ENCODE results near the gene CDHR5.
"Not testable (repeated sequence)": the region's sequence is repeated elsewhere in the genome, so short reads cannot be mapped to it uniquely, and the experiment has no call there.

CDHR5 gene

DNA sequence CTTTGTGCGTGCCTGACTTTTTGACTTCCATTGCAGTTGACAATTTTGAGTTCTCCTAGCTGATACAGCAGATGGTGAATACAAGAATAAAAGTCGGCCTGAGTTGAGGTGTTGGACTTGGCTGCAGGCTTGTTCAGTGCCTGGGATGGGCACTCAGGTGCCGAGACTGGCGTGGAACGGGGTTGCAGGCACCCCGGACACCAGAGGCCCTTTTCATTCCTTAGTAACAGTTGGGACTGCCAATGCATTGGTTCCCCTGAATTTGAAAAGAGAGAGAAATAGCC is 47.2 kb downstream of the CDHR5 start:
- H3K4me3 ChIP-seq (ENCODE audit: low read depth, low read length), result peak overlapping the region; percentile 92
- DNase-seq (ENCODE audit: low read depth), result no peak
- TF ChIP-seq, protein P1, sequence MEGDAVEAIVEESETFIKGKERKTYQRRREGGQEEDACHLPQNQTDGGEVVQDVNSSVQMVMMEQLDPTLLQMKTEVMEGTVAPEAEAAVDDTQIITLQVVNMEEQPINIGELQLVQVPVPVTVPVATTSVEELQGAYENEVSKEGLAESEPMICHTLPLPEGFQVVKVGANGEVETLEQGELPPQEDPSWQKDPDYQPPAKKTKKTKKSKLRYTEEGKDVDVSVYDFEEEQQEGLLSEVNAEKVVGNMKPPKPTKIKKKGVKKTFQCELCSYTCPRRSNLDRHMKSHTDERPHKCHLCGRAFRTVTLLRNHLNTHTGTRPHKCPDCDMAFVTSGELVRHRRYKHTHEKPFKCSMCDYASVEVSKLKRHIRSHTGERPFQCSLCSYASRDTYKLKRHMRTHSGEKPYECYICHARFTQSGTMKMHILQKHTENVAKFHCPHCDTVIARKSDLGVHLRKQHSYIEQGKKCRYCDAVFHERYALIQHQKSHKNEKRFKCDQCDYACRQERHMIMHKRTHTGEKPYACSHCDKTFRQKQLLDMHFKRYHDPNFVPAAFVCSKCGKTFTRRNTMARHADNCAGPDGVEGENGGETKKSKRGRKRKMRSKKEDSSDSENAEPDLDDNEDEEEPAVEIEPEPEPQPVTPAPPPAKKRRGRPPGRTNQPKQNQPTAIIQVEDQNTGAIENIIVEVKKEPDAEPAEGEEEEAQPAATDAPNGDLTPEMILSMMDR (IDR thresholded peaks at IDR 0.05; ENCODE audit: insufficient read depth, low read depth, low read length, missing control alignments), result no peak

DNA sequence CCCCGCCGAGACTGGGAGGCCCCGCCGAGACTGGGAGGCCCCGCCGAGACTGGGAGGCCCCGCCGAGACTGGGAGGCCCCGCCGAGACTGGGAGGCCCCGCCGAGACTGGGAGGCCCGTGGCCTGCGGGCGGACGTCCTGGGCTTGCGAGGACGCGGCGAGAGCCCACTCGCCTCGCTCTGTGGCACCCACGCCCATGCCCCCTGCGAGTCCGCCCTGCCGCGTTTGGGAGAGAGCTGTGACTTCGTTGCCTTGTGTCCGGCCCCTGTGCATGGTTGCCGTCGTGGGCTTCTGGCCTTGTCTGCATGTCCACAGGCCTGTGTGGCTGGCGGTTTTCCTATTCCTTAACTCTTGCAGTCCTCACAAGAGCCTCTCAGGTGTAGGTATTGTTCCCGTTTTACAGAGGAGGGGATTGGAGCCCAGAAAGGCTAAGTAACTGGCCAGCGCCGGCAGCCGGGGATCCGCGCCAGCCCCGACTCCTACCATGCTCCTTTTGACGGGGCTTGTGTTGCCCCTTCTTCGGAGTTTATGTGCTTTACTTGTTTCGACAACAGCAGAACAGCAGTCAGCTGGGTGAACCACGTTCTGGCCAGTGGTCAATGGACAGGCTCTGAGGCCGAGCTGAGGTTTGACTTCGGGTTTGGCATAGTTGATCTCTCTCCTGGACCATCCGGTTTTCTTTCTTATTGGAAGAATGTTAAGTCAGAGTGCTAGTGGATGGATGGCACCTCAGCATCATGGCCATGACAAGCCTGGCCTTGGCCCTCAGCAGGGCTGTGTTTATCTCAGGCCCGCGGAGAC is 47.7 kb downstream of the CDHR5 start:
- peak overlapping the region; percentile 92 for H3K4me3 ChIP-seq (ENCODE audit: low read depth, low read length)
- TF ChIP-seq, protein P1 (IDR thresholded peaks at IDR 0.05; ENCODE audit: insufficient read depth, low read depth, low read length, missing control alignments), result no peak
- DNase-seq (ENCODE audit: low read depth), result no peak

DNA sequence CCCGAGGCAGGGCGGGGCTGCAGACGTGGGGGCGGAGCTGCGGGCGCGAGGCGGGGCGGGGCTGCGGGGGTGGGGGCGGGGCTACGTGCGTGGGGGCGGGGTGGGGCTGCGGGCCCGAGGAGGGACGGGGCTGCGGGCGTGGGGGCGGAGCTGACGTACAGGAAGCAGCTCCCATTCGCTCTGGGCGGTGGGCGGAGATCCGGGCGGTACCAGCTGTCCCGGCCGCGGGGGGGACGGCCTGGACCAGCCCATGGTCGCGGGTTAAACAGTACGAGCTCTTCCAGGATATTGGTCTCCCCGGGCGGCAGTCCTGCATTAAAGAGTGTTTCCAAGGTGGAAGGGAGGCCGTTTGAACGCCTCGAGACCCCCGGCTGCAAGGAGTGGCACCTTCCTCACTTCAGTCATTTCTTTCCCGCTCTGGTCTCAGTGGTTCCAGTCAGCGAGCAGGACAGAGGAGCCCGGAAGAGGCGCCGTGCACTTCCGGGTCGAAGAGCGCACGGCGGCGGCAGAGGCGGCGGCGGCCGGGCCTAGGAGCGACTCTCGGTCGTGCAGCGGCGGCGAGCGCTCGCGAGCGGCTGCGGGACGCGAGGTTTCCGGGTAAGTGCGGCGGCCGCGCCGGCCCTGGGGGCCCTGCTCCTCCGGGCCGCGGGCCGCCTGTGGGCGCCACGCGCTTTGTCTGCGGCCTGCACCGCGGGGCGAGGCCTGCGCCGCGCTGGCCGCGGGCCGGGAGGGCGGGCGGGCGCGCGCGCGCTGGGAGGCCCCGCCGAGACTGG is 48.6 kb downstream of the CDHR5 start, which contains the start of gene PHRF1:
Gene PHRF1 (plus strand): TSS at position 475 of the 773 bp plus-strand sequence. CDS start 5,043 bp downstream, outside the sequence.
- TF ChIP-seq, protein P1 (IDR thresholded peaks at IDR 0.05; ENCODE audit: insufficient read depth, low read depth, low read length, missing control alignments), result no peak
- peak; percentile 98 for DNase-seq (ENCODE audit: low read depth)
- peak within 1 kb of the TSS; percentile 92 for H3K4me3 ChIP-seq (ENCODE audit: low read depth, low read length)

DNA sequence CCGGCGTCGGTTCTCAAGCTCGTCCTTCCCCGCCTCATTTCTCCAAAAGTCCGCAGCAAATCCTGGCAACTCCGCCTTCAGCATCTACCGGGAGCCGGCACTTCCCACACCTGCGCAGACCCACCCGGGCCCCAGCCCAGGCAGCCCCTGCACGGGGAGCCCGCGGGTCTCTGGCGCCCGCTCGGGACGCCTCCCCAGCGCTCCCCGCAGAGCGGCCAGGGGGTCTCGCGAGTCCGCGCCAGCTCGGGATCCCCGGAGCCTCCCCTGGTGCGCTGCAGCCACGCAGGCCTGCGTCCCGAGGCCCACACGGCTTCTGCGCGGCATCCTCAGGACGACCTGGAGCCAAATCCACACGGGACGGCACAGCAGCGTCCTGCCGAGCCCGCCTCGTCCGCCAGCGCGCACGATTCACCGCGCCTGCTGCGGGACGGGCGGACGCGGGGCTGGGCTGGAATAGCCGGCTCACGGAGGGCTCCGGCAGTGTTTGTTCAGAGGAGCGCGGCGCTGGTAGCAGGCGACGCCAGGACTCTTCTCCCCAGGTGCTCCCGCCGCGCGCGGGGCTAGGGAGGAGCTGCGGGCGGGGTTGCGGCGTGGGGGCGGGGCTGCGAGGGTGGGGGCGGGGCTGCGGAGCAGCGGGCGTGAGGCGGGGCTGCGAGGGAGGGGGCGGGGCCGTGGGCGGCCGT is 49.3 kb downstream of the CDHR5 start:
- TF ChIP-seq, protein P1 (IDR thresholded peaks at IDR 0.05; ENCODE audit: insufficient read depth, low read depth, low read length, missing control alignments), result no peak
- DNase-seq (ENCODE audit: low read depth), result no peak
- H3K4me3 ChIP-seq (ENCODE audit: low read depth, low read length), result peak overlapping the region; percentile 67

DNA sequence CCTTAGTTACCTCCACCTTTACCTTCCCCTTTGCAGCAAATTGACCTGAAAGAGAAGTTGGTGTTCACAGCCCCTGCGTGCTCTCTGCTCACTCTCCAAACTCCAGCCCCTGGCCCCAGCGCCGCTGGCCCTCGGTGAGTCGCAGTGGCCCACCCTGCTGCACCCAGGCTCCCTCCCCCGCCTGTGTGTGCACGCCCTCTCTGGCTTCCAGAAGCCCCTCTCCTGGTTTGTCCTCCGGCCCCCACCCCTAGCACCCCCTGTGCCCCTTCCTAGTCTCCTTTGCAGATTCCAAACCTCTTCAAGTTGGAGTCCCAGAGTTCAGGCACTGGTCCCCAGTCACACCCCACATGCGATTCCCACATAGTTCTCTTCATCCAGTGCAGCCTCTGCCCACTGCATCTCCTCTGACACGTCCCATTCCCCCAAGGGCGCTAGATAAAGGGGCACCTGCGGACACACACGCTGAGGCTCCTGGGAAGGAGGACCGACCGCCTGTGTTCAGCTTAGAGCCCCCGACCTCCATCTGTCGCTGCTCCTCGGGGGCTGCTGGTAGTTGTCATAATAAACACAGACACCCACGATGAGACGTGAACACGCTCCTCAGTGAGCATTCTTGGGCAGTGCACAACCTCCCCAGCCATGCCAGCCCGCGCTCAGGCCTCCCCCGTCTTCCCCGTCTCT is 50.0 kb downstream of the CDHR5 start:
- TF ChIP-seq, protein P1 (IDR thresholded peaks at IDR 0.05; ENCODE audit: insufficient read depth, low read depth, low read length, missing control alignments), result no peak
- peak overlapping the region; percentile 67 for H3K4me3 ChIP-seq (ENCODE audit: low read depth, low read length)
- DNase-seq (ENCODE audit: low read depth), result no peak

DNA sequence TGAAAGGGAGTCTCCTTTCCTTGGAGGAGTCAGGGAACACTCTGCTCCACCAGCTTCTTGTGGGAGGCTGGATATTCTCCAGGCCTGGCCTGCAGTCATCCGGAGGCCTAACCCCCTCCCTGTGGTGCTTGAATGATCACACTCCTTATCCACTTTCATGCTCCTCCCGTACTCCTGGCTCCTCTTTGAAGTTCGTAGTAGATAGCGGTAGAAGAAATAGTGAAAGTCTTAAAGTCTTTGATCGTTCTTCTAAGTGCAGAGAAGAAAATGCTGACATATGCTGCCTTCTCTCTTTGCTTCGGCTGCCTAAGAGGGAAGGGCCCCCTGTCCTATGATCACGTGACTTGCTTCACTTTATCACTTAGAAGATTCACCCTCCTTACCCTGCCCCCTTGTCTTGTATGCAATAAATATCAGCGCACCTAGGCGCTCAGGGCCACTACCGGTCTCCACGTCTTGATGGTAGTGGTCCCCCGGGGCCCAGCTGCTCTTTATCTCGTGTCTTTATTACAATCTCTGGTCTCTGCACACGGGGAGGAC is 50.7 kb downstream of the CDHR5 start:
- not testable (repeated sequence) for DNase-seq (ENCODE audit: low read depth); H3K4me3 ChIP-seq (ENCODE audit: low read depth, low read length)

All from GM12865 (cell line).